Endothelial cell of umbilical vein (primary cell): Measurements from ENCODE around the gene STXBP2. TPM values are rescaled to one million over a fixed set of nuclear protein-coding genes. Genes with fewer than 3 reads are reported as not detected.

Experiments used
- BruUV-seq: library from RNA; stranded (reverse); fragments of 400-500 nt; replicated peaks from 2 replicates; lab custom pipeline; 2021; lab: Mats Ljungman, UMichigan
- CTCF ChIA-PET: fragments of 300-600, 350-600 bp; sonication (Branson Sonifier 250); formaldehyde crosslinking; loops from one replicate; lab custom pipeline; 2021; ENCODE audit warnings: antibody characterized with exemption, inconsistent platforms; lab: Charles Lee
- POLR2A ChIA-PET: fragments of 300-600, 350-600 bp; sonication (Branson Sonifier 250); formaldehyde crosslinking; loops from one replicate; lab custom pipeline; 2021; ENCODE audit warnings: antibody characterized with exemption, inconsistent platforms; lab: Charles Lee
- DNase-seq: peaks from one replicate; pipeline ENCODE4 v3.0.0-alpha.2; 2011; ENCODE audit warnings: low read depth, low spot score
- FAIRE-seq: peaks from 2 replicates; lab custom pipeline; 2011; peaks lifted over from hg19 to GRCh38; lab: Jason Lieb, UNC
- H2AFZ ChIP-seq: 2 replicates; pipeline ENCODE4 v1.6.0; 2012; ENCODE audit warnings: low read depth, low read length, control low read depth, inconsistent platforms
- H3K27ac ChIP-seq: 2 replicates; pipeline ENCODE4 v1.5.1; 2011; ENCODE audit warnings: low read depth, mild to moderate bottlenecking, control low read depth, low read length, moderate library complexity; ENCODE audit not compliant: insufficient read depth
- H3K27me3 ChIP-seq, 2 experiments: 2 replicates each; pipeline versions ENCODE4 v1.6.0 to v1.6.1; 2011; ENCODE audit warnings: low read length in 2 of 2, mixed read lengths in 1 of 2; ENCODE audit not compliant: control insufficient read depth in 2 of 2, insufficient read depth in 2 of 2
- H3K36me3 ChIP-seq, 2 experiments: 2 replicates in 1 of 2; 3 replicates in 1 of 2; pipeline ENCODE4 v1.5.1; 2011; ENCODE audit warnings: low read length in 2 of 2, mild to moderate bottlenecking in 1 of 2, moderate library complexity in 1 of 2; ENCODE audit not compliant: control insufficient read depth in 2 of 2, insufficient read depth in 2 of 2; ENCODE audit errors: extremely low read depth in 1 of 2
- H3K4me1 ChIP-seq: 3 replicates; pipeline ENCODE4 v1.5.1; 2011; ENCODE audit warnings: mild to moderate bottlenecking, low read length; ENCODE audit not compliant: control insufficient read depth, insufficient read depth; ENCODE audit errors: extremely low read depth
- H3K4me2 ChIP-seq: 2 replicates; pipeline ENCODE4 v1.6.1; 2011; ENCODE audit warnings: low read length, control low read depth, mixed read lengths; ENCODE audit not compliant: insufficient read depth
- H3K4me3 ChIP-seq, 3 experiments: fragments of 200-600 bp in 1 of 3; sonication (generic), shearing (Covaris generic) in 1 of 3; replicated peaks in 1 of 3; 2 replicates each; pipeline ENCODE4 v1.5.1; 2011 to 2016; ENCODE audit warnings: control low read depth in 3 of 3, low read length in 3 of 3, mild to moderate bottlenecking in 2 of 3, inconsistent platforms in 1 of 3, low read depth in 1 of 3, moderate library complexity in 1 of 3; ENCODE audit not compliant: insufficient read depth in 1 of 3
- H3K79me2 ChIP-seq: 2 replicates; pipeline ENCODE4 v1.6.0; 2012; ENCODE audit warnings: low read length, inconsistent platforms; ENCODE audit not compliant: control insufficient read depth, insufficient read depth
- H3K9ac ChIP-seq: replicated peaks from 2 replicates; pipeline ENCODE3; 2011; ENCODE audit warnings: low read length, control low read depth; ENCODE audit not compliant: insufficient read depth; ENCODE audit errors: extremely low read depth
- H3K9me1 ChIP-seq: replicated peaks from 3 replicates; pipeline ENCODE4 v1.6.0; 2011; ENCODE audit warnings: mild to moderate bottlenecking, low read length; ENCODE audit not compliant: control insufficient read depth, insufficient read depth; ENCODE audit errors: extremely low read depth
- H3K9me3 ChIP-seq: replicated peaks from 2 replicates; pipeline ENCODE4 v1.5.1; 2012; ENCODE audit warnings: low read length, inconsistent platforms; ENCODE audit not compliant: control insufficient read depth, insufficient read depth
- H4K20me1 ChIP-seq: replicated peaks from 2 replicates; pipeline ENCODE3; 2011; ENCODE audit warnings: mild to moderate bottlenecking, low read length; ENCODE audit not compliant: control insufficient read depth, insufficient read depth; ENCODE audit errors: extremely low read depth
- EZH2 ChIP-seq: IDR thresholded peaks from 2 replicates; pipeline ENCODE4 v1.6.1; 2012; ENCODE audit warnings: borderline replicate concordance, low read depth, mild to moderate bottlenecking, moderate library complexity, low read length, inconsistent platforms; ENCODE audit not compliant: severe bottlenecking
- FOS ChIP-seq: IDR thresholded peaks from 2 replicates; pipeline ENCODE4 v1.6.1; 2011; ENCODE audit warnings: mild to moderate bottlenecking, low read length, moderate library complexity, borderline replicate concordance; ENCODE audit not compliant: insufficient read depth
- GATA2 ChIP-seq: IDR thresholded peaks from 2 replicates; pipeline ENCODE4 v1.7.0; 2011; ENCODE audit warnings: low read depth, mild to moderate bottlenecking, moderate library complexity, mixed read lengths, low read length; ENCODE audit not compliant: insufficient read length, insufficient read depth
- JUN ChIP-seq: IDR thresholded peaks from 2 replicates; pipeline ENCODE4 v1.6.1; 2011; ENCODE audit warnings: borderline replicate concordance, low read depth; ENCODE audit not compliant: insufficient read length, insufficient read depth
- MAX ChIP-seq: IDR thresholded peaks from 2 replicates; pipeline ENCODE4 v1.6.1; 2011; ENCODE audit not compliant: insufficient read depth, insufficient read length
- MYC ChIP-seq: IDR thresholded peaks from one replicate; pipeline ENCODE4 v1.6.1; 2011; ENCODE audit warnings: mild to moderate bottlenecking, low read depth, low read length
- POLR2A ChIP-seq: IDR thresholded peaks from 2 replicates; pipeline ENCODE4 v1.6.1; 2012; ENCODE audit warnings: low read depth, mild to moderate bottlenecking, control low read depth, low read length
- POLR2AphosphoS5 ChIP-seq: IDR thresholded peaks from 2 replicates; pipeline ENCODE4 v1.6.1; 2012; ENCODE audit warnings: low read depth, mild to moderate bottlenecking, control low read depth, low read length, moderate library complexity; ENCODE audit not compliant: insufficient read depth
- dilution Hi-C: fragments of 300-500 bp; cut with MboI; formaldehyde crosslinking; loops from one replicate; pipeline ENCODE4 v1.15.0; 2019; ENCODE audit warnings: low sequenced_read_pairs; ENCODE audit not compliant: extremely low pct_ligation_motif_present
- intact Hi-C: fragments of 100-400 bp; cut with micrococcal nuclease; formaldehyde crosslinking; loops from one replicate; pipeline ENCODE4 v1.10.0; 2022
- polyA plus RNA-seq, 4 experiments: library from polyadenylated mRNA; depleted of rRNA in 3 of 4; stranded (reverse) in 3 of 4; unstranded in 1 of 4; fragments of >200 nt; gene quantifications; 2 replicates each; pipeline versions ENCODE4 v1.2.1 to v1.2.3, GENCODE V29; 2011 to 2012; ENCODE audit warnings: missing spikeins in 1 of 4
- total RNA-seq: library from RNA; stranded (reverse); gene quantifications from 2 replicates; pipeline ENCODE4 v1.2.3, GENCODE V29; 2021
- TF ChIP-seq, protein P1 (sequence below), 2 donors: IDR thresholded peaks; 1 replicate in 1 of 2; 2 replicates in 1 of 2; pipeline ENCODE4 v1.5.1; 2011; ENCODE audit warnings: low read length in 2 of 2, mild to moderate bottlenecking in 2 of 2, moderate library complexity in 2 of 2, control low read depth in 1 of 2, inconsistent platforms in 1 of 2, low read depth in 1 of 2; ENCODE audit not compliant: insufficient read depth in 1 of 2; ENCODE audit errors: extremely low read depth in 1 of 2

The STXBP2 gene
- total and polyA plus RNA-seq, 2 donors (not counting 3 experiments of a cell fraction or from before 2014, with no cell fraction given), result 70.0 to 105 TPM

DNA sequence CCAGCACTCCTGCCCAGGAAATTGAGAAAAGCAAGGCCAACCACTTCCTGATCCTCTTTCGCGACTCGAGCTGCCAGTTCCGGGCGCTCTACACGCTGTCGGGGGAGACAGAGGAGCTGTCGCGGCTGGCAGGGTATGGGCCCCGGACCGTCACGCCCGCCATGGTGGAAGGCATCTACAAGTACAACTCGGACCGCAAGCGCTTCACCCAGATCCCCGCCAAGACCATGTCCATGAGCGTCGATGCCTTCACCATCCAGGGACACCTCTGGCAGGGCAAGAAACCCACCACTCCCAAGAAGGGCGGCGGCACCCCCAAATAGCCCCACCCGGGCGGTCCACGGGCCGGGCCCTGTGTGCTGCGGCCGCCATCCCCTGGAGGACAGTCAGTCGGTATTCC lies 19.2 kb upstream of the STXBP2 start:
- dilution Hi-C loops, result no loop called here
- no TSS peak for BruUV-seq

More for the DNA sequence above, 19.2 kb upstream of the STXBP2 start:
- H3K36me3 ChIP-seq, result peaks cover 0 to 24% of the 10 kb centered on the region in 2 experiments
- H3K9me3 ChIP-seq, result no peaks in the 10 kb centered on the region
- H3K4me3 ChIP-seq, result no peak overlapping the region
- no peaks in the 10 kb centered on the region for H3K4me1 ChIP-seq
- no peaks in the 10 kb centered on the region for H3K27me3 ChIP-seq
- H3K9me1 ChIP-seq, result no peaks in the 10 kb centered on the region
- no peak overlapping the region for H3K9ac ChIP-seq
- H3K27ac ChIP-seq, result no peak overlapping the region
- POLR2A ChIA-PET, result no interaction called here
- TF ChIP-seq FOS (no peak), GATA2 (no peak), MAX (no peak), EZH2 (no peak), POLR2AphosphoS5 (no peak), MYC (no peak), POLR2A (no peak), JUN (no peak)
- TF ChIP-seq, protein P1, sequence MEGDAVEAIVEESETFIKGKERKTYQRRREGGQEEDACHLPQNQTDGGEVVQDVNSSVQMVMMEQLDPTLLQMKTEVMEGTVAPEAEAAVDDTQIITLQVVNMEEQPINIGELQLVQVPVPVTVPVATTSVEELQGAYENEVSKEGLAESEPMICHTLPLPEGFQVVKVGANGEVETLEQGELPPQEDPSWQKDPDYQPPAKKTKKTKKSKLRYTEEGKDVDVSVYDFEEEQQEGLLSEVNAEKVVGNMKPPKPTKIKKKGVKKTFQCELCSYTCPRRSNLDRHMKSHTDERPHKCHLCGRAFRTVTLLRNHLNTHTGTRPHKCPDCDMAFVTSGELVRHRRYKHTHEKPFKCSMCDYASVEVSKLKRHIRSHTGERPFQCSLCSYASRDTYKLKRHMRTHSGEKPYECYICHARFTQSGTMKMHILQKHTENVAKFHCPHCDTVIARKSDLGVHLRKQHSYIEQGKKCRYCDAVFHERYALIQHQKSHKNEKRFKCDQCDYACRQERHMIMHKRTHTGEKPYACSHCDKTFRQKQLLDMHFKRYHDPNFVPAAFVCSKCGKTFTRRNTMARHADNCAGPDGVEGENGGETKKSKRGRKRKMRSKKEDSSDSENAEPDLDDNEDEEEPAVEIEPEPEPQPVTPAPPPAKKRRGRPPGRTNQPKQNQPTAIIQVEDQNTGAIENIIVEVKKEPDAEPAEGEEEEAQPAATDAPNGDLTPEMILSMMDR (IDR thresholded peaks at IDR 0.05; ENCODE audit: extremely low read depth in 1 of 2, insufficient read depth in 1 of 2, low read depth in 1 of 2, low read length in 2 of 2), result no peak
- H3K4me2 ChIP-seq, result no peak overlapping the region
- CTCF ChIA-PET, result interaction anchor here (1.0 to 3.2 kb wide), 2 partner anchors 49 to 63 kb away, joined by 3 to 14 read pairs; partner anchors contain the start of gene TRAPPC5
- no peak overlapping the region for H2AFZ ChIP-seq
- intact Hi-C loops, result no loop called here
- no peaks in the 10 kb centered on the region for H4K20me1 ChIP-seq
- FAIRE-seq (no peak), DNase-seq (no peak)
- no peaks in the 10 kb centered on the region for H3K79me2 ChIP-seq
